ENCODE results near the gene ARG1. TPM values are rescaled to one million over a fixed set of nuclear protein-coding genes. Genes with fewer than 3 reads are reported as not detected.

Gene ARG1
- not detected in 5 replicates for total RNA-seq (2022; extraction: Qiagen RNA extraction; ENCODE audit: low read depth)

GRCh38 chr6:131572686-131573415, at the start of gene ARG1:
TSS of gene ARG1 (plus strand) at chr6:131573226. CDS start at chr6:131573283, 57 bp downstream.

GRCh38 chr6:131627724-131628682, 55.0 kb downstream of the ARG1 start, which contains the start of gene MED23:
TSS of gene MED23 (minus strand) at chr6:131628242. CDS start at chr6:131628049, 193 bp downstream.

Other genes starting within 250 kb of the ARG1 start
- gene MED23, start 55.0 kb downstream of the ARG1 start, total RNA-seq (2022; extraction: Qiagen RNA extraction; ENCODE audit: low read depth), result 4.5 to 7.3 TPM (median 7.1 TPM) in 5 replicates
- not detected in 5 replicates for gene ENPP3, start 64.1 kb downstream of the ARG1 start, total RNA-seq (2022; extraction: Qiagen RNA extraction; ENCODE audit: low read depth)
- not detected in 5 replicates for gene OR2A4, start 128.2 kb downstream of the ARG1 start, total RNA-seq (2022; extraction: Qiagen RNA extraction; ENCODE audit: low read depth)
- gene CTAGE9, start 137.8 kb downstream of the ARG1 start, total RNA-seq (2022; extraction: Qiagen RNA extraction; ENCODE audit: low read depth), result not detected in 5 replicates
- gene ENPP1, start 234.8 kb downstream of the ARG1 start, total RNA-seq (2022; extraction: Qiagen RNA extraction; ENCODE audit: low read depth), result 0.95 to 1.7 TPM (median 1.6 TPM) in 5 replicates

Data from A549 treated with RU486 at 1 μM for 4 hours (cell line).